ENCODE measurements around the gene LPP. TPM values are rescaled to one million over a fixed set of nuclear protein-coding genes. Genes with fewer than 3 reads are reported as not detected.

LPP gene
- total RNA-seq, 1 experiment from 2014 or later = 54.0 TPM

- TF ChIP-seq ZNF274 (IDR thresholded peaks at IDR 0.05; ENCODE audit: low read depth, low read length) (no peak), CTCF (IDR thresholded peaks at IDR 0.05 in 2 of 3, conservative IDR thresholded peaks at IDR 0.05 in 1 of 3; ENCODE audit: borderline replicate concordance in 1 of 3, insufficient read depth in 1 of 3, low read depth in 2 of 3, low read length in 2 of 3) (no peak), ZBTB33 (IDR thresholded peaks at IDR 0.05; ENCODE audit: extremely low read depth, insufficient replicate concordance, low read length) (no peak), RAD21 (IDR thresholded peaks at IDR 0.05; ENCODE audit: low read depth) (no peak), SP1 (IDR thresholded peaks at IDR 0.05; ENCODE audit: low read depth) (no peak), EGR1 (IDR thresholded peaks at IDR 0.05; ENCODE audit: low read depth) (no peak), POLR2A (IDR thresholded peaks at IDR 0.05; ENCODE audit: borderline replicate concordance, extremely low read depth, insufficient read depth, insufficient read length) (no peak)
- TF ChIP-seq, protein P1, sequence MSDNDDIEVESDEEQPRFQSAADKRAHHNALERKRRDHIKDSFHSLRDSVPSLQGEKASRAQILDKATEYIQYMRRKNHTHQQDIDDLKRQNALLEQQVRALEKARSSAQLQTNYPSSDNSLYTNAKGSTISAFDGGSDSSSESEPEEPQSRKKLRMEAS (IDR thresholded peaks at IDR 0.05) = no peak
- Histone ChIP-seq H3K9me3 (ENCODE audit: control insufficient read depth in 1 of 2, insufficient read depth in 1 of 2, low read depth in 1 of 2, low read length in 2 of 2) (no peaks in the 10 kb centered on the region), H3K4me3 (replicated peaks in 1 of 2; ENCODE audit: low read depth in 1 of 2, low read length in 2 of 2) (no peak overlapping the region), H4K20me1 (ENCODE audit: insufficient read depth) (no peaks in the 10 kb centered on the region), H3K79me2 (ENCODE audit: insufficient read depth, low read length) (peaks cover 79% of the 10 kb centered on the region), H3K4me1 (ENCODE audit: control insufficient read depth in 1 of 2, insufficient read depth in 2 of 2, low read length in 2 of 2) (peaks cover 4 to 38% of the 10 kb centered on the region in 2 experiments; a peak in 3 of 4 replicates), H3K27ac (ENCODE audit: low read depth, low read length) (no peak overlapping the region), H3K27me3 (ENCODE audit: insufficient read depth, low read length) (no peaks in the 10 kb centered on the region), H3K9me2 (ENCODE audit: insufficient read depth) (no peaks in the 10 kb centered on the region), H3K36me3 (ENCODE audit: control insufficient read depth in 1 of 2, insufficient read depth in 2 of 2, low read length in 2 of 2) (no peaks in the 10 kb centered on the region), H3K9ac (ENCODE audit: low read length) (no peak overlapping the region), H3K4me2 (ENCODE audit: low read length) (no peak overlapping the region), H2AFZ (ENCODE audit: low read depth, low read length, poor library complexity, severe bottlenecking) (no peak overlapping the region)
- BruUV-seq (replicated peaks) = no TSS peak
- RAD21 ChIA-PET (ENCODE audit: low non-redundant PET in 1 of 2, low total read pairs in 2 of 2, uncharacterized antibody in 2 of 2, unreplicated experiment in 2 of 2) = no interaction called here
- no peak for DNase-seq (ENCODE audit: low read depth, low spot score)
- CTCF ChIA-PET = no interaction called here
- POLR2A ChIA-PET = no interaction called here
- intact Hi-C loops (cut with micrococcal nuclease) = no loop called here
- no peak for ATAC-seq
Measured at GRCh38 chr3:188157971-188158370, 4.0 kb downstream of the LPP start.
